GM18505 (cell line): Measurements from ENCODE around the gene TTLL11.

Source experiments
- ATAC-seq: cut with Tn5 transposase; IDR thresholded peaks from one replicate; pipeline ENCODE4 v1.9.1; 2021; ENCODE audit not compliant: unreplicated experiment
- POLR2A ChIP-seq: IDR thresholded peaks from 4 replicates; pipeline ENCODE4 v1.6.1; 2011; ENCODE audit warnings: borderline replicate concordance; ENCODE audit not compliant: insufficient read depth, insufficient read length; ENCODE audit errors: extremely low read depth

Gene TTLL11

DNA sequence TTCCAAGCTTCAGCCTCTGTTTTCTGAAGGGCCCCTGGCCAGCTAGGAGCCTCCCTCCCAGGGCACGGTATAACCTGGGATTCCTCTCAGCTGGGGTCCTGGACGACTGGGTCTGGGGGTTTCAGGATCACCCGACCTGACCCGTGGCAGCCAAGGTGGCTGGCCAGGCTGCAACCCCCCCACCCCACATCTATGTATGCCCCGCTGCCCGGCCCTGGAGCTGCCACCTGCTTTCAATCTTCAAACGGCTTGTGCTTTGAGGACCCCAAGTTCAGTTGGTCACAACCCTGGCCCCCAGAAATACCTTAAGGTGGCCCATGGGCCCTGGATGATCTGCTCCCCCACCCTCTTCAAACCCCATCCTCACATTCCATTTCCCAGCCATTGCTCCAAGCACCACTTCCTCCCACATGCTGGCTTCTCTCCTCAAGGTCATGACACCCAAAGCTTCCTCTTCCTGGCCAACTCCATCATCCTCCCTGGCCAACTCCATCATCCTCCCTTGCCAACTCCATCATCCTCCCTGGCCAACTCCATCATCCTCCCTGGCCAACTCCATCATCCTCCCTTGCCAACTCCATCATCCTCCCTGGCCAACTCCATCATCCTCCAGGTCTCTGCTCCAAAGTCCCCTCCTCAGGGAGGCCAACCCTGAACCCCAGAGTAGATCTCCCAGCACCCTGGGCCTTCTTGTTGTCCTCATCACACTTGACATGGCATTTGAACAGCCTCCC is 17.2 kb upstream of the TTLL11 start:
- no peak for TF ChIP-seq POLR2A
- ATAC-seq, result no peak

DNA sequence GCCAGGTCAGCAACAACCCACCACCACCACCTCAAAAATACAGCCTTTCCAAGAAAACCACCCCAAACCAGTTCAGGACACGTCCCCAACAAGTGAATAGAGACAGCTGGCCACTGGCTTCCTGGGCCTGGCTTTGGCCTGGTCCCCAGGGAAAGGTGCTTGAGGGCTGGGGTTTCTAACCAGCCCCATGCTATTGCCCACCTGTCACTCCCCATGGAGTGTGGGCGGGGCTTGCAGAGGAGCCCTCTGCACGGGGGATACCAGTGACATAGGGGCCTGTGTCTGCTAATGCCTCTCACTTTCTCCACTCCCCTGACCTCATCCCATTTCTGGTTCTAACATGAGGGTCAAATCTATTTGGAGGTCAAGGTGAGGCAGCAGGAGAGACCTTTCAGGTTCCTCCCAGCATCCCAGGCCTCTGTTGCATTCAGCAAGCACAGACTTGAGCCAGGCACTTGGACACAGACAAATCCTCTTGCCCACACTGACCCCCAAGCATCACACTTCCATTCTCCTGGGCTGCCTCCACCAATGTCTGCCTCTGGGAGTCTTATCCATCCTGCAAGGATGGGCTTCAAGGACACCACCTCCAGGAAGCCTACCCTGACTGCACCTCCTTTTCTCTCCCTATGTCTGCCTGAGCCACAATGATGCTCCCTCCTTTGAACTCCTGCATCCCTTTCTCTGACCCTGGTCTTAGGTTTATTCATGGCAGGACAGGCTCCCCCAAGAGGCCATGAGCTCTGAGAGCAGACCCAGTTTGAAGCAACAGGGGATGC is 16.1 kb upstream of the TTLL11 start:
- no peak for TF ChIP-seq POLR2A

DNA sequence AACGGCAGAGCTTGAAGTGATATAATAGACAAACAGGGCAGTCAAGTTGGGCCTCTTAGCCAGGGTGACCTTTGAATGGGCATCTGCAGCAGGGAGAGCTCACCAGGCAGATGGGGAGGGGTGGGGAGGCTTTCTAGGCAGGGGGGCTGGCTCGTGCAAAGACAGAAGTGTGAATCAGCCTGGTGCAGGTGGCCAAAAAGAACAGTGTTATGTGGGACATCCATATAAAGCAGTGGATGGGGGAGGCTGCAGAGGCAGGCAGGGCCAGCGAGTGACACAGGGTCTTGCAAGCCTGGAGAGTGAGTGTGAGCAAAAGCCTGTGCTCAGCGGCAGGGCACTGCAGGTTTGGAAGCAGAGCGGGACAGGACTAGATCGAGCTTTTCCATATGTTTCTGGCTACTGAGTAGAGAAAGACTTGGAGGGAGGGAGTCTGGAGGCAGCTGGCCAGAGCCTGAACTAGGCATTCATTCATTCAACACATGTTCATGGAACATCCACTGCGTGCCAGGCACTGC is 14.2 kb upstream of the TTLL11 start:
- no peak for TF ChIP-seq POLR2A
- no peak for ATAC-seq

More for the DNA sequence above, 16.1 kb upstream of the TTLL11 start:
- no peak for ATAC-seq

DNA sequence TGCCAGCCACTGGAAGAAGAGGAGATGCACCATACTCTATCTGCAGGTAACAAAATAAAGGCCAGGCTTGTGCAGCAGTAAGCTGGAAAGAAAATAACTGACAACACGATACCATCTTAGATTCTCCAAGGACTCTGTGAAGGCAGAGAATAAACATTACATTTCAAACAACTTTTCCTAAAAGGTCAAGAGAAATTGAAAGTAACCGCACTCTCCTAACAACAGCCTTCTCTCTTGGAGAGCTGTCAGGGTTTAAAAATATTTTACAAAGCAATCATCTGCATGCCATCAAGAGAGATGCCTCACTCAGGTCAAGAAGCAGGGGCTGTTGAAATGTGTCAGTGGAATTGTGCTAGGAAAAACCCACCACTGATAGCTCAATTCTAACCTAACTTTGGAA is 13.5 kb upstream of the TTLL11 start:
- ATAC-seq, result no peak
- TF ChIP-seq POLR2A, result no peak

DNA sequence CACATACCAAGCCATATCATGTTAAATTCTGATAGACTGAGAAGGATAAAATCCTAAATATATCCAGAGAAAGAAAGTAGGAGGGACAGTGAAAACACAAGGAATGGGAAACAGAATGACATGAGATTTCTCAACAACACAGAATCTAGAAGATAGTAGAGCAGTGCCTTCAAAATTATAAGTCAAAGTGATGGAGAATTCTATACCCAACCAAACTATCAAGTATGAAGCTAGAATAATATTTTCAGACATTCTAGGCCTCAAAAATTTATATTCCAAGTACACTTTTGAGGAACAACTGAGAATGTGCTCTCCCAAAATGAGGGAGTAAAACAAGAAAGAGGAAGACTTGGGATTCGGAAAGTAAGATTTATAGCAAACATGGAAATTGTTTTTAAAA is 10.9 kb upstream of the TTLL11 start:
- no peak for ATAC-seq
- no peak for TF ChIP-seq POLR2A

DNA sequence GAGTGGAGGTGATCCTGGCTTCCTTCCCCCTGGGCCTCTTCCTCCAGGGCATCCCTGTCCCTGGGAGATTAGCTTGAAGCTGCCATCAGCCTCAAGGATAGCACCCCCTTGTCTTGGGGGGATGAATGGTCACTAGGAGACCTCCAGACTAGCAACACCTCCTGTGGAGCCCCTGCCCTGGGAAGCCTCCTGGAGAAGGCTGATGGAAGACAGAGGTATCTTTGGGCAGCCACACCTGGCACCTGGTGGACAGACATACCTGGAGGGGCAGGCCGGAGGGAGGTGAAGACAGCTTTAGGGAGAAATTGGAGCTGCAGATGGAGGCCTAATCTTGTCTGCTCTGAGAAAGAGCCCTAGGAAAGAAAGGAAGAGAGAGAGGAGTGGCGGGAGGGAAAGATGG is 9.0 kb upstream of the TTLL11 start:
- no peak for TF ChIP-seq POLR2A
- ATAC-seq, result no peak

DNA sequence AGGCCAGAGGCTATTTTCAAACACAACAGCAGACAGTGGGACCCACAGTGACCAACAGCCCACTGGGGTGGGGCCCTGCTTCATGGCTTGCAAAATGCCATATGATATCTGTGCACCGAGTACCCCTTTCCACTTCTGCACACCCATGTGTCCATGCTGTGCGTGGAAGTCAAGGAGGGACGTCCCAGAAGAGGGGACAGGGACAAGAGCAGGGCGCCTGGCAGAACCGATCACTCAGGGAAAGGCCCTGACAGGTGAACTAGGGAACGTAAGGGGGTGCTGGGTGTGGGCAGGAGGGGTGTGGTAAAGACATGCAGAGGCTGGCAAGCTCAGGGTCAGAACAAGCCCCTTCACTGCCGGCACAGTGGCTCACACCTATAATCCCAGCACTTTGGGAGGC is 7.6 kb upstream of the TTLL11 start:
- ATAC-seq, result no peak
- no peak for TF ChIP-seq POLR2A

DNA sequence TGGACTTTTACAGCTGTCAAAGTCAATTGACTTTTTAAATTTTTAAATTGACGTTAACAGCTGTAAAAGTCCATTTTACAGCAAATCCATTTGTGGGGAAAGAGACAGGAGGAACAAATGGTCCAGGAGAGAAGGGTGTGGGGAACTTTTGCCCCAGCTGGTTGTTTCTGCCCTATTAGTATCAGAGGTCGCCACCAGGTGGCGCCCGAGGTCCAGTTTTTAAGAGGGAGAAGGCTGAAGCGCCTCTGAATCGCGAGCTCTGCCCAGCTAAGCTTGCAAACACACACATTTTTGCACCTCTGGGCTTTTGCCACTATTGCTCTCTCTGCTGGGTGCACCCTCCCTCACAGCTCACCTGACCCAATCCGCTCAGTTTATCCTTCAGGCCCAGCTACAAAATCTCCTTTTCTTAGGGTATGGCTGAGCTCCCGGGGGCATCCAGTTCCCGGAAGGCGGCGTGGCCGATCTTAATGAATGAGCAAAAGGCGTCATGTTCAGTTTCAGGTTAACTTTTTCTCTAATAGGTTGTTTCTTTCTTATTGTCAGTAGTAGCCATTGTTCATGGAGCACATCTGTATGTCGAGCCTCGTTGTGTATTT is 6.3 kb upstream of the TTLL11 start:
- TF ChIP-seq POLR2A, result no peak
- no peak for ATAC-seq

DNA sequence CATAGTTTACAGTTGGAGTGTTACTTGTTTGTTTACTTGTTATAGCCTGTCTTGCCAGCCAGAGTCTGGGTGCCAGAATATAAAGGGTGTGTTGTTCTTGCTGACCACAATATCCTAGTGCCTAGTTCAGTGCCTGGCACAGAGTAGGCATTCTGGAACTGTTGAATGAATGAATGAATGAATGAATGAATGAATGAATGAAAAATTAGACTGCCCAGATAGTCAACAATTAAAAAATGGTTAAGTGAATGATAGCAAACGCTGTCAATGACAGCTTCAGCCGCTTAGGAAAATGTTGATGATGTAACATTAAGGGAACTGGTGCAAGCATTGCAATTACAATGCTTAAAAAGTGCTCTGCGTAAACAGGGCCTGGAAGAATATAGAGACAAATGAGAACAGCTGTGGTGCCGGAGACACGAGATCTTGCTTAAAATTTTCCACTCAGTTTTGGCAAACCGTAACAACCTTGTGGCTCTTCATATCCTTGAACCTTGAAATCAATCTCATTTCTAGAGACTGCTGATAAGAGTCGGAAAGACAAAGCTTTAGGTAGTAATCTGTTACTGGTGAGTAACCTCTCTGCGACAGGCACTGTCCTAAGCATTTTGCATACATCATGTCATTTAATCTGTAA is 4.7 kb upstream of the TTLL11 start:
- TF ChIP-seq POLR2A, result no peak
- no peak for ATAC-seq

DNA sequence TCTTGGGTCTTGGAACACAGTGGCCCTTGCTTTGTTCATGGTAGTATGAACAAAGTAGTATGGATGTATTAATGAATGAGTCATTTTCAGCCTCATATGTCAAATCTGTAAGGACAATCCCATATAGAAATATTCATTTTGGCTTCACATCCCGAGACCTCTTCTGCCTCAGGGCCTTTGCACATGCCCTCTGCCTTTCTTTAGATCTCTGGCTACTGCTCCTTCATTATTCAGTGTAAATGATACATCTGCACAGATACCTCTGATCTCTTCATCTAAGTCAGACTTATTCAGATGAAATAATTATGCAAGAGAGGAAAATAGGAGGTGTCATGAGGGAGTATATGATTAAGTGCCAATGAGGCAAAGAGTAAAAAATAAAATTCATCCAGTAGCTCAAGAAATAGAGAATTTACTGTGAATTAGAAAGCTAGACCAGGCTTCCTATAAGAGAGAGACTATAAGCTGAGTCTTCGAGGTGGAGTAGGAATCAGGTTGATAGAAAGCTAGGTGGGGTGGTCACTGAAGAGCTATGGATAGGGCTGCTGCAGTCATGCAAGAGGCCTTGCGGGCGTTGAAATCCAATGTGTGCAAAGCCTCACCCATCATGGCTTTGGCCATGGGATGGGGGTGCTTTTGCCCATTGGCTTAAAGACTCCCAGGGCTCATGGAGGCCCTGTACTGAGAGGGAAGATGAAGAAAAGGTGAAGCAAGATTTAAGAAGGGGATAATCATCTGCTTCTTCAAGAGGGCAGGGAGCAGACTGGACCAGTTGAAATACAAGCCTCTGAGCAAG is 3.7 kb upstream of the TTLL11 start:
- no peak for ATAC-seq
- no peak for TF ChIP-seq POLR2A

DNA sequence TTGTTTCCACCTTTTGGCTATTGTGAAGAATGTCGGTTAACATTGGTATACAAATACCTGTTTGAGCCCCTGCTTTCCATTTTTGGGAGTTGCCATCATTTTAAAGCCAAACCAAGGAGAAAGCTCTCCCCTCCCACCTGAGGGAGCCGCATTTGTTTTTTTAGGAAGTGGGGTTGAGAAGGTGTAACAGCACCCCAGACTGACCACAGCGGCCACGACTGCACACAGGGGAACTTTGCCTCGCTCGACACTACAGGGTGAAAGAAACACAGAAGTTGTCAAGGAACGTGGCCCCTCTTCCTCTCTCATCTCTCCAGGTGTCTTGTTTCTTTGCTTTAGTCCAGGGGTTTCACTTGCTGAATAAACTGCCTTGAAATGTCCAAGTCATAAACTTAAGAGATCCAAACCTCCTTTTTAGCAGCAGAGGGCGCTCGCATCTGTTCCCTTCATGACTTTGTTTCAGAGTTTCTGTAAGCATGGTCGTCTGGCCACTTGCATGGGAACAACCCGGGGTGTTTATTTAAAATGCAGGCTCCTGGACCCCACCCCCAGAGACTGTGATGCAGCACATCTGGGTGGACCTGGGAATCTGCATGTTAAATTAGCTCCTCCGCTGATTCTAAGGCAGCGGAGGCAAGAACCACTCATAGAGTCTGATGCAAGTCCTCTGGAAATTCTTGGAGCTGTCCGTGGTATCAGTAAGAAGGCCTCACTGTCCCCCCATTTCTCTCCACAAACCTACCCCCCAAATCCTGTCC is 2.1 kb upstream of the TTLL11 start:
- no peak for TF ChIP-seq POLR2A
- ATAC-seq, result no peak
